HG02981 (cell line): Measurements from ENCODE around the gene ARAF.

Experiments used
- ATAC-seq: cut with Tn5 transposase; IDR thresholded peaks from one replicate; pipeline ENCODE4 v1.9.1; 2021; ENCODE audit warnings: mild to moderate bottlenecking, moderate library complexity; ENCODE audit not compliant: unreplicated experiment

The ARAF gene

GRCh38 chrX:47563801-47564315 is 2.9 kb downstream of the ARAF start:
- ATAC-seq = no peak

- ATAC-seq = no peak
These were observed 3.6 kb downstream of the ARAF start for GRCh38 chrX:47564438-47565085.

DNA sequence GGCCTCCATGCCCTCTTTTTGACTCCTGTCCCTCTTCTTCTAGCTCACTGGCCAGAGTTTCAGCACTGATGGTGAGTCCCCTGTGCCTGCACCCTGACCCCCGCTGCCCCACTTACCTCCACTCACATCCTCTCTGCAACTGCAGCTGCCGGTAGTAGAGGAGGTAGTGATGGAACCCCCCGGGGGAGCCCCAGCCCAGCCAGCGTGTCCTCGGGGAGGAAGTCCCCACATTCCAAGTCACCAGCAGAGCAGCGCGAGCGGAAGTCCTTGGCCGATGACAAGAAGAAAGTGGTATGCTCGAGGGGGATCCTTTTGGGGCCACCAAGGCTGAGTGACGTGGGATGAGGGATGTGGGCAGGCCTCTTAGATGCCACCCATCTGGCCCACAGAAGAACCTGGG is 5.8 kb downstream of the ARAF start:
- no peak for ATAC-seq

GRCh38 chrX:47568656-47569295 is 7.8 kb downstream of the ARAF start:
- ATAC-seq = no peak

DNA sequence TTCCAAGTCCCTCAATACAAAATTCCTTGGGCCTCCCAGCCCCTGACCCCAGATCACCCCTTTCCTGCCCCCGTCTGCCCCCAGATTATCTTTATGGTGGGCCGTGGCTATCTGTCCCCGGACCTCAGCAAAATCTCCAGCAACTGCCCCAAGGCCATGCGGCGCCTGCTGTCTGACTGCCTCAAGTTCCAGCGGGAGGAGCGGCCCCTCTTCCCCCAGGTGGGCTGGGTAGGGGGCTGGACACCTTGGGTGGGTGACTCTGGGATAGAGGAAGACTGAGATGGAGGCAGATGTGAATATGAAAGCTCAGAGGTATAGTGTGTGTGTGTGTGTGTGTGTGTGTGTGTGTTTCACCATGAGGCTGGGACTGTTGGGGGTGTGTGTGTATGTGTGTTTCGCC is 9.8 kb downstream of the ARAF start:
- no peak for ATAC-seq

- no peak for ATAC-seq
These were observed 10.2 kb downstream of the ARAF start for GRCh38 chrX:47571215-47571614.

DNA sequence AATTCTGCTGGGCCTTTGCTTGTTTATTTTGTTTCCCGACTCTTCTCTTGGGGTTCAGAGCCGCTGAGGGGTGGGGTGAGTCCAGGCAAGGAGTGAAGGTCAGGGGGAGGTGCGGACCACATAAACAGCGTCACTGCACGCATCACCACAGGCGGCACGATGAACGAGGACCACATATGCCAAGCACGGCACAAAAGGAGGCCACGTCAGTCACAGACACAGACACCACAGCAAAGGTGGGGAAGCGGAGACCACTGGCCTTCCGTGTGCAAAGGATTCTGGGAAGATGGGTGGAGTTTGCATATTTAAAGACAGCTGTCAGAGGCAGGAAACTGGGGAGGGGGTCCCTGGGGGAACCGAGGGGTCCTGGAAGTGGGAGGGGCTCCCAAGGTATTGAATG is 10.9 kb downstream of the ARAF start:
- ATAC-seq = no peak

DNA sequence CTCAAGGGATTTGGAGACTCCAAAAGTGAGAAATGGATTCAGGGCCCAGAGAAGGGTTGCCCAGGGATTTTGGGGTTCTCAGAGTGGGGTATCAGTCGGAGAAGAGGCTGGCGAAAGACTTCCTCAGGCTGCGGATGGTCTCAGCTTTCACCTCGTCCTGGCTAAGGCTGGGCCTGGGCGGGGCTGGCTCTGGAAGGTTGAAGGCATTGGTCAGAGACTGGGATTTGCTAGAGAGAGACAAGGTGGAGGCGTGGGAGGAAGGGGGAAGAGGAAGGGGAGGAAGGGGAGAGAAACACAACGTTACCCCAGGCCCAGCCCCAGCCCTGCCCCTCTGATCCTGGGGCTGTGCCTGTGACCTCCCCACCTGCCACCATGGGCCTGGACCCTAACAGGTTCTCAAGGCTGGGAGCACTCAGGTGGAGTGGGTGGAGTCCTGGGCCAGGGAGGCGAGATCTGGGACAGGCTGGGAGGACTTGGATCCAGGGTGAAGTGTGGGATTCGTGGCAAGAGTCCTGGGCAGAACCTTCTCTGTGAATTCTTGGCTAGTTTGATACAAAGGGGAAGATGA is 11.9 kb downstream of the ARAF start:
- ATAC-seq = no peak

DNA sequence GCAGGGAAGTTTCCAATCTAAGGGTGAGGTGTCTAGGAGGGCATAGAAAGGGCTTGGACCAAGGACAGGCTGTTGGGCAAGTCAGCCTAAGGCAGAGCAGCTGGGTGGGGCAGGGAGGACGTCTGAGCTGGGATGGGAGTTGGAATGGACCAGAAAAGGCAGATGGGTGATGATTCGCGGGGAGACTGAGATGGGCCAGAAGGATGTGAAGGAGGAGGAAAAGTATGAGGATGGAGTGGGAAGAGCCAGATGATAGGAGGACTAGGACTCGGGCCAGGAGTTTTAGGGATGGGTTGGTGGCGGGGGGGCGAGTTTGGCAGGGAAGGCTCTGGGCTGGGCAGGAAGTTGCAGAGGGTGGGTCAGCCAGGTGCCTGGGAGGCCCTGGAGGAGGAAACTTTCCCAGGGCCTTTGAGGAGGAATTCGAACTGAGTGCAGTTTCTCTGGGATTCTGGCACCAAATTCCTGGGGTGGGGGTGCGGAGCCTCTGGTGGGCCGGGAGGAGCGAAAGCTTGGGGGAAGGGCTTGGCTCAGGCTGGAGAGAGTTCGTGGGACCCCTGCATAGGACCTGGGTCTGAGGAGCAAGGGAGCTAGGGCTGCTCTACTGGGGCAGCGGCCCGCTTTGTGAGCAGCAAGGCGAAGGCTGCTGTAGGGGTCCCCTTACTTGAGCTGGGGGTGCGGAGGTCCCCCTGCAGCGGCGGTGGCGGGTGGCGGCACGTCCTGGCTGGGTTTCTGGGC is 12.5 kb downstream of the ARAF start:
- ATAC-seq = no peak

- ATAC-seq = no peak
These were observed 13.1 kb downstream of the ARAF start for GRCh38 chrX:47574076-47574546.

GRCh38 chrX:47574547-47575301 is 13.7 kb downstream of the ARAF start:
- ATAC-seq = no peak

DNA sequence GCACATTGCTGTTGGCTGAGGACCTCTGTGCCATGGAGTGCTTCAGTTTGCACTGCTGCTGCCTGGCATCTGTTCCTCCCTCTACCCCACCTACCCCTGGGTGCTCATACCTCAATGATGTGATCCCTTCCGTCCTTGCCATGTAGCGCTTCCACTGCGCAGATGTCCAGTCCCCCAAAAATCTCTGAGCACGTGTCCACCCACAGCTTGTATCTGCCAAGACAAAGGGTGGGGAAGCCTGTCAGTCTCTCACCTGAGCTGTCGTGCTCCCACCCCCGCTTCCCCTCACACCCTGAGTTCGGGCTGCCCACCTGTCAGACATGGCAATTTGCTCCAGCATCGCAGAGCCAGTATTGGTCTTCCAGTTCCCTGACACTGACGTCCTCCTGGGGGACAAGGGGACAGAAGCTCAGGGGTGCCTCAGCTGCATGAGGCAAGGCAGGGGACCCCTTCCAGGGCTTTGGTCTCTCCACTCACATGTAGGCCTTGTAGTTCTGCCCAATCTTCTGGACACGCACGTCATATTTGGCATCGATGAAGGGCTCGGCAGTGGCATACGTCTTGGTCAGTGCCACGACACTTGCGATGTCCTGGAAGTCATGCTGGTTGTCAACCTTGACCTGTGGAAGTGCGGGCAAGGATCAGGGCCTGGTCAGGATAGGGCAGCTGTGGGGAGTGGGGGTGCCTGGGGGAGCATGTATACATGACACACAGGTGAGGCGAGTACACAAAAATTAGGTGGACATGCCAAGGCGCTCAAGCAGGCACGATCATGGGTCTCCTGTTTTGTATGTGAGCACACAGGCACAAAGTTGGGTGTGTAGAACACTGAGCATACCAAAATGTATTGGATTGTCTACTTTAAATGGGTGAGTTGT is 15.3 kb downstream of the ARAF start:
- ATAC-seq = no peak

DNA sequence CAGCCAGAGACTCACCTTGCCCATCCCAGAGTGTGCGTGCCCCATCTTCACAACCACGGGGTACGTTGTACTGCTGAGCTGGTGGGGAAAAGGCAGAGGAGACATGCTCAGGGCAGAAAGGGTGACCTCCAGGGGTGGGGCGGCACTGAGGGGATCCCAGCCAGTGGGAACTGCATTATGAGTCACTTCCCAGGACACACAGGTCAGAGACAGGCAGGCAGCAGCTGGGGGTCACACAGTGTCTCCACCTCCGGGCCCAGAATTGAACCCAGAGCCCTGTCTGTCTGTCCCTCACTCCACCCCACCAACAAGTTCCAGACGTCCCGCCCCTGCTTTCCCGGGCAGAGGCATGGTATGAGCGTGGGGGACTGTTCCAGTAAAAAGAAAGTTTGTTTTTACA is 16.4 kb downstream of the ARAF start:
- ATAC-seq = no peak

GRCh38 chrX:47577901-47578300 is 16.9 kb downstream of the ARAF start:
- no peak for ATAC-seq

- no peak for ATAC-seq
These were observed 17.7 kb downstream of the ARAF start for GRCh38 chrX:47578692-47579091.

GRCh38 chrX:47579537-47579936 is 18.5 kb downstream of the ARAF start:
- no peak for ATAC-seq

DNA sequence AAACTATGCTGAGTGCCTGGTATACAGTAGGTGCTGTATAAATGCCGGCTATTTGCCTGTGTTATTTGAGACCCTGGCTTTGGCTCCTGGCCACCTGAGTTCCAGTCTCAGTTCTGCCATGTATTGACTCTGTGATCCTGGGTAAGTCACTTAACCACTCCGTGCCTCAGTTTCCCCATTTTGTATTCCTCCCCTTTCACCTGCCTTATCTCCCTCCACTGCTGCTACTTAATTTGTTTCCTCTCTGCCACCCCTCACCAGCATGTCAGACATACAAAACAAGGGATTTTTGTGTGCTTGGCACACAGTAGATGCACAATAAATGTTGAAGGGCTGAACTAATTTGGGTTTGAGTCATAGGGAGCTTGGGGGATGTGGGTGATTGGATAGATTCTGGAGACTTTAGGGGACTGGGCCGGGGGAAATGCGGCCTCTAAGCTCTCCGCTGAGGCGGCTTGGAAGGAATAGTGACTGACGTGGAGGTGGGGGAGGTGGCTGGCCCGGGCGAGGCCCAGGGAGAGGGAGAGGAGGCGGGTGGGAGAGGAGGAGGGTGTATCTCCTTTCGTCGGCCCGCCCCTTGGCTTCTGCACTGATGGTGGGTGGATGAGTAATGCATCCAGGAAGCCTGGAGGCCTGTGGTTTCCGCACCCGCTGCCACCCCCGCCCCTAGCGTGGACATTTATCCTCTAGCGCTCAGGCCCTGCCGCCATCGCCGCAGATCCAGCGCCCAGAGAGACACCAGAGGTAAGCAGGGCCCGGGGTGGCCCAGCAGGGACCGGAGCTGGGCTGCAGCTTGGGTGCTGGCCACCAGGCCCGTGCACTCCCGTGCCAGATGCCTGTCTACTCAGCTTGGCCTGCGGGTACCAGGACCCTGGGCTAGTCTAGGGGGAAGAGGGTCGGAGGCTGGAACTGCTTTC is 21.0 kb downstream of the ARAF start, which contains the start of gene TIMP1:
Gene TIMP1 (plus strand): TSS at position 706 of the 917 bp plus-strand sequence. CDS start 980 bp downstream, outside the sequence.
- ATAC-seq = peak; percentile 91

DNA sequence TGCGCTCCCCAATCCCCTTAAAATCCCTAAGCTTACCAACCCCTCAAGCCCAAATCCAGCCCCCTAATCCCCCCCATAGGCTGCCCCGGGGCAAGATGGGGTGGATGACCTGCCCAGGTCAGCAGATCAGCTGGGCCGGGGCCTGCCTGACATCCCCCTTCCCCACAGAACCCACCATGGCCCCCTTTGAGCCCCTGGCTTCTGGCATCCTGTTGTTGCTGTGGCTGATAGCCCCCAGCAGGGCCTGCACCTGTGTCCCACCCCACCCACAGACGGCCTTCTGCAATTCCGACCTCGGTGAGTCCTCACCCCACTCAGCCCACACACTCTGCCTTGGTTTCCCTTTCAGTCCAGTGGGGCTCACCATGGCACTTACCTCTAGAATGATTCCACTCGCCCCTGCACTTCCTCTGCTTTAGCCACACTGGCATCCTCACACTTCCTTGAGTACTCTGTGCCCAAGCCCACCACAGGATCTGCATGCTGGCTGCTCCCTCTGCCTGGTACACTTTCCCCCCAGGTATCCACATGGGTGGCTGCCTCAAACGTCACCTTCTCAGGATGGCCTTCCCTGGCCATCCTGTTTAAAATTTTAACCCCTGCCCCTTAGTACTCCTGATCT is 22.3 kb downstream of the ARAF start:
- no peak for ATAC-seq
